ENCODE measurements around the gene GPC1.

DNA sequence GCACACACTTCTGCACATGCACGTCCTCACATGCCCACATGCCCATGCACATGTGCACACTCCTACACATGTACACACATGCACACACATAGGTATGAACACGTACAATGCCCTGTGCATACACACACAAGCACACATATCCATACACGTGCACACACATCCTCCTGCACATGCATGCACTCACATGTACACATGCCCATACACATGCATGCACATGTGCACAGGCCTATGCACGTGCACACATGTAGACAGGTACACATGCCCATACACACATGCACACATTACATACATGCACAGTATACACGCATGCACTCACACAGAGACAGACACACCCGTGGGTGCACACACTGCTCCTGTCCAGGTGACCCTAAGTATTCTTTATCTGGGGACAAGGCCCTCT is 34.3 kb downstream of the GPC1 start:
- TF ChIP-seq, protein P1, sequence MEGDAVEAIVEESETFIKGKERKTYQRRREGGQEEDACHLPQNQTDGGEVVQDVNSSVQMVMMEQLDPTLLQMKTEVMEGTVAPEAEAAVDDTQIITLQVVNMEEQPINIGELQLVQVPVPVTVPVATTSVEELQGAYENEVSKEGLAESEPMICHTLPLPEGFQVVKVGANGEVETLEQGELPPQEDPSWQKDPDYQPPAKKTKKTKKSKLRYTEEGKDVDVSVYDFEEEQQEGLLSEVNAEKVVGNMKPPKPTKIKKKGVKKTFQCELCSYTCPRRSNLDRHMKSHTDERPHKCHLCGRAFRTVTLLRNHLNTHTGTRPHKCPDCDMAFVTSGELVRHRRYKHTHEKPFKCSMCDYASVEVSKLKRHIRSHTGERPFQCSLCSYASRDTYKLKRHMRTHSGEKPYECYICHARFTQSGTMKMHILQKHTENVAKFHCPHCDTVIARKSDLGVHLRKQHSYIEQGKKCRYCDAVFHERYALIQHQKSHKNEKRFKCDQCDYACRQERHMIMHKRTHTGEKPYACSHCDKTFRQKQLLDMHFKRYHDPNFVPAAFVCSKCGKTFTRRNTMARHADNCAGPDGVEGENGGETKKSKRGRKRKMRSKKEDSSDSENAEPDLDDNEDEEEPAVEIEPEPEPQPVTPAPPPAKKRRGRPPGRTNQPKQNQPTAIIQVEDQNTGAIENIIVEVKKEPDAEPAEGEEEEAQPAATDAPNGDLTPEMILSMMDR (IDR thresholded peaks at IDR 0.05 in 4 of 5, conservative IDR thresholded peaks at IDR 0.05 in 1 of 5): no peak
- no peak for TF ChIP-seq POLR2A (IDR thresholded peaks at IDR 0.05)
